ENCODE results near the gene YIPF6.
"Not testable (repeated sequence)": the region's sequence is repeated elsewhere in the genome, so short reads cannot be mapped to it uniquely, and the experiment has no call there.

Gene YIPF6, protein sequence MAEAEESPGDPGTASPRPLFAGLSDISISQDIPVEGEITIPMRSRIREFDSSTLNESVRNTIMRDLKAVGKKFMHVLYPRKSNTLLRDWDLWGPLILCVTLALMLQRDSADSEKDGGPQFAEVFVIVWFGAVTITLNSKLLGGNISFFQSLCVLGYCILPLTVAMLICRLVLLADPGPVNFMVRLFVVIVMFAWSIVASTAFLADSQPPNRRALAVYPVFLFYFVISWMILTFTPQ

DNA sequence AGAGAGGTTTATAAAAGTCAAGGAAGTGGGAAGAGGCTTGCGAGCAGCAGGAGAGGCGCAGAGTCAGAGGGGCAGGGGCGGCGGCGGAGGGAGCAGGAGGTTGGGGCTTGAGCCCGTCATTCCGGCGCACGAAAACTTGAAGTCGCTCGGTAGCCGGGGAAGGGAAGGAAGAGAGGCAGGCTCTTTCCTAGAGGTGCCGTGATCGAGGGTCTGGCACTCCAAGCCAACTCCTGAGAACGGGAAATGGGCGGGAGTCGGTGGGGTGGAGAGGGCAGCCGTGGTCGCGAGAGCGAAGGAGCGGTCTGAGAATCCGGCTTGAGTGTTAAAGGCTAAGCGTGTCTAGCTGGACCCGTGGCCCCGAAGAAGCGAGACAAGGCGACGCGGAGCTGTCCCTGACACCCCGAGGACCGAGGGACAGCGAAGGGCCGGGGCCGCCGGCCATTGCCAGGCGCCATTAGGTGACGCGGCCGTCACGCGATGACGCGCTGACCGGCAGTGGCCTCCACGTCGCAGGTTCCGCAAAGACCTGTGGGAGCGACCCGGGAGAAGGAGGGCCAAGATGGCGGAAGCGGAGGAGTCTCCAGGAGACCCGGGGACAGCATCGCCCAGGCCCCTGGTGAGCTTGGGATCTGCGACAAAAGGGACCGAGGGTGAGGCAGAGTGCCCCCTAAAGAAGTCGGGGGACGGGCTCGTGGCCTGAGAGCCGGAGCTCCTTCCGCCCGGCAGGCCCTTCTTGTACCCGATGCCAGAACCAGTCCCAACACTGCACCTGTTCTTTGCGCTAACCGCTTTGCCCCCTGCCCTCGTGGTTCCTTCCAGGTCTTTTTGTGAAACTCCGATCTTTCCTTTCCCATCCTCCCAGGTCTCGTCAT lies at the start of gene YIPF6:
YIPF6 (plus strand) TSS at position 544 of the 872 bp plus-strand sequence; CDS start at position 560, 16 bp downstream.
- CTCF ChIA-PET: no interaction called here
- no peaks in the 10 kb centered on the region for H3K9me3 Mint-ChIP-seq
- peaks cover 6% of the 10 kb centered on the region for H3K27me3 Mint-ChIP-seq
- peak; percentile 76 for DNase-seq
- H3K4me1 Mint-ChIP-seq: peaks cover 31% of the 10 kb centered on the region
- peak within 1 kb of the TSS; percentile 94 for H3K27ac Mint-ChIP-seq
- peaks cover 8% of the 10 kb centered on the region for H3K36me3 Mint-ChIP-seq
- peak within 1 kb of the TSS; percentile 91 for H3K4me3 Mint-ChIP-seq

GRCh38 chrX:68451720-68452119 lies 47.1 kb upstream of the YIPF6 start:
- H3K36me3 Mint-ChIP-seq: no peaks in the 10 kb centered on the region
- no peaks in the 10 kb centered on the region for H3K9me3 Mint-ChIP-seq
- CTCF ChIA-PET: no interaction called here
- H3K4me1 Mint-ChIP-seq: no peaks in the 10 kb centered on the region
- H3K27me3 Mint-ChIP-seq: peaks cover 3% of the 10 kb centered on the region
- H3K27ac Mint-ChIP-seq: no peak overlapping the region
- DNase-seq: no peak
- H3K4me3 Mint-ChIP-seq: no peak overlapping the region

- no peaks in the 10 kb centered on the region for H3K4me1 Mint-ChIP-seq
- no peaks in the 10 kb centered on the region for H3K36me3 Mint-ChIP-seq
- H3K27me3 Mint-ChIP-seq: no peaks in the 10 kb centered on the region
- no peaks in the 10 kb centered on the region for H3K9me3 Mint-ChIP-seq
- no peak for DNase-seq
- no peak overlapping the region for H3K27ac Mint-ChIP-seq
- H3K4me3 Mint-ChIP-seq: no peak overlapping the region
- CTCF ChIA-PET: no interaction called here
These were observed 44.2 kb upstream of the YIPF6 start for GRCh38 chrX:68454476-68455150.

DNA sequence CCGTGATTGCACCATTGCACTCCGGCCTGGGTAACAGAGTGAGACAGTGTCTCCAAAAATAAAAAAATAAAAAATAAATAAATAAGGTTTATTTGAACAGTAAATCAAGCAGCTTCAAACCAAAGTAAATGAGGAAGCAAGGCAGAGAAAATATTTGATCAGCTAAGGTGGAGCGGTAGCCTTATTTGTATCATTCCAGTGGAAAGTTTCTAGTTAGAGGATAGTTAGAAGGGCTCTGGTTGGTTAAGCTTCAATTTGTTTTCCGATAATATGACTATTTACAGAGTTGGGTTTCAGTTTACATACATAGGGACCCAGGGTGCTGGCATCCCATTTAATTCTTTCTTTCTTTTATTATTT lies 43.7 kb upstream of the YIPF6 start:
- Mint-ChIP-seq H3K36me3 (no peaks in the 10 kb centered on the region), H3K9me3 (no peaks in the 10 kb centered on the region), H3K27ac (no peak overlapping the region), H3K4me1 (no peaks in the 10 kb centered on the region), H3K4me3 (no peak overlapping the region), H3K27me3 (no peaks in the 10 kb centered on the region)
- CTCF ChIA-PET: no interaction called here
- no peak for DNase-seq

GRCh38 chrX:68461093-68461492 lies 37.8 kb upstream of the YIPF6 start:
- H3K27ac Mint-ChIP-seq: no peak overlapping the region
- CTCF ChIA-PET: no interaction called here
- no peaks in the 10 kb centered on the region for H3K9me3 Mint-ChIP-seq
- no peaks in the 10 kb centered on the region for H3K4me1 Mint-ChIP-seq
- no peaks in the 10 kb centered on the region for H3K27me3 Mint-ChIP-seq
- DNase-seq: no peak
- no peak overlapping the region for H3K4me3 Mint-ChIP-seq
- no peaks in the 10 kb centered on the region for H3K36me3 Mint-ChIP-seq

GRCh38 chrX:68461576-68461975 lies 37.3 kb upstream of the YIPF6 start:
- Mint-ChIP-seq H3K4me3 (no peak overlapping the region), H3K27ac (no peak overlapping the region), H3K36me3 (no peaks in the 10 kb centered on the region), H3K9me3 (no peaks in the 10 kb centered on the region), H3K4me1 (no peaks in the 10 kb centered on the region), H3K27me3 (no peaks in the 10 kb centered on the region)
- DNase-seq: no peak
- CTCF ChIA-PET: no interaction called here

DNA sequence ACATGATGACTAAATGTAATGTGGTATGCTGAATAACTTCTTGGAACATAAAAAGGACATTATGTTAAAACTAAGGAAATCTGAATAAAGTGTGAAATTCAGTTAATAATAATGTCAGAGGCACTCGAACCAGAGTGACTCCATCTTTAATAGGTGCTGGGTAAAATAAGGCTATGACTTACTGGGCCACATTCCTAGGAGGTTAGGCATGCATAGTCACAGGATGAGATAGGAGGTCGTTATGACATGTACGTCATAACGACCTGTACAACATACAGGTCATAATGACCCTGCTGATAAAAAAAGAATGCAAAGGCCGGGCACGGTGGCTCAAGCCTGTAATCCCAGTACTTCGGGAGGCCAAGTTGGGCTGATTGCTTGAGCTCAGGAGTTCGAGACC lies 36.7 kb upstream of the YIPF6 start:
- H3K36me3 Mint-ChIP-seq: no peaks in the 10 kb centered on the region
- H3K27ac Mint-ChIP-seq: no peak overlapping the region
- no peaks in the 10 kb centered on the region for H3K27me3 Mint-ChIP-seq

GRCh38 chrX:68462653-68463052 lies 36.2 kb upstream of the YIPF6 start:
- no peaks in the 10 kb centered on the region for H3K4me1 Mint-ChIP-seq
- H3K4me3 Mint-ChIP-seq: no peak overlapping the region
- DNase-seq: peak; percentile 19
- H3K36me3 Mint-ChIP-seq: no peaks in the 10 kb centered on the region
- H3K27me3 Mint-ChIP-seq: no peaks in the 10 kb centered on the region
- no peaks in the 10 kb centered on the region for H3K9me3 Mint-ChIP-seq
- CTCF ChIA-PET: no interaction called here
- no peak overlapping the region for H3K27ac Mint-ChIP-seq

More for the DNA sequence above, 36.7 kb upstream of the YIPF6 start:
- Mint-ChIP-seq H3K4me3 (no peak overlapping the region), H3K9me3 (no peaks in the 10 kb centered on the region), H3K4me1 (no peaks in the 10 kb centered on the region)
- CTCF ChIA-PET: no interaction called here
- no peak for DNase-seq

- Mint-ChIP-seq H3K27me3 (no peaks in the 10 kb centered on the region), H3K4me3 (no peak overlapping the region), H3K36me3 (no peaks in the 10 kb centered on the region), H3K27ac (no peak overlapping the region), H3K9me3 (no peaks in the 10 kb centered on the region), H3K4me1 (no peaks in the 10 kb centered on the region)
- DNase-seq: no peak
- CTCF ChIA-PET: interaction anchor here (0.7 to 1.1 kb wide), 2 partner anchors 267 to 843 kb away, joined by 3 read pairs; no protein-coding TSS in a partner anchor
These were observed 35.0 kb upstream of the YIPF6 start for GRCh38 chrX:68463880-68464279.

DNA sequence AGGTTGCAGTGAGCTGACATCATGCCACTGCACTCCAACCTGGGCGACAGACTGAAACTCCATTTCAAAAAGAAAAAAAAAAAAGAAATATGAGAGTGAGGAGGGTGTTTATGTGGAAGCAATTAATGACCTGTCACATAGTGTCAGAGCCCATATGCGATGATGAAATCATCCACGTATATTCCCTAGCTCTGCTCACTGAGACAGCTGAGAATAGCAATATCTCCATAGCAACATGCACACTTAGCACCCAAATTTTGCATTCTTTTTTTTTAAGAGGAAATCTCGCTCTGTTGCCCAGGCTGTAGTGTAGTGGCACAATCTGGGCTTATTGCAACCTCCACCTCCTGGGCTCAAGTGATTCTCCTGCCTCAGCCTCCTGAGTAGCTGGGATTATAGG lies 34.1 kb upstream of the YIPF6 start:
- no peaks in the 10 kb centered on the region for H3K27me3 Mint-ChIP-seq
- H3K36me3 Mint-ChIP-seq: no peaks in the 10 kb centered on the region
- H3K27ac Mint-ChIP-seq: no peak overlapping the region
- CTCF ChIA-PET: interaction anchor here (0.9 to 1.1 kb wide), 2 partner anchors 10 to 268 kb away, joined by 3 to 4 read pairs; no protein-coding TSS in a partner anchor
- no peaks in the 10 kb centered on the region for H3K9me3 Mint-ChIP-seq
- H3K4me3 Mint-ChIP-seq: no peak overlapping the region
- no peak for DNase-seq
- no peaks in the 10 kb centered on the region for H3K4me1 Mint-ChIP-seq

DNA sequence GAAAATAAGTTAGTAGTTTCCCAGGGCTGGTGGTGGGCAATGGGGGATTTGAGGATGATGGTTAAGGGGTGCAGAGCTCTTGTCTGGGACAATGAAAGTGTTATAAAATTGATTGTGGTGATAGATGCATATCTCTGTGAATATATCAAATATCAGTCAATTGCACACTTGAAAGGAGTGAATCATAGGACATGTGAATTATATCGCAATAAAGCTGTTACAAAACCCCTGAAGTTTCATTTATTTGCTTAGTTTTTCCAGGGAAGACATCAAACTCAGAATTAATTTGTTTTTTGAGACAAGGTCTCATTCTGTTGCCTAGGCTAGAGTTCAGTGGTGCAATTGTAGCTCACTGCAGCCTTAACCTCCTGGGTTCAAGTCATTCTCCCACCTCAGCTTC lies 17.9 kb upstream of the YIPF6 start:
- Mint-ChIP-seq H3K4me1 (no peaks in the 10 kb centered on the region), H3K27me3 (peaks cover 4% of the 10 kb centered on the region)
- CTCF ChIA-PET: no interaction called here

DNA sequence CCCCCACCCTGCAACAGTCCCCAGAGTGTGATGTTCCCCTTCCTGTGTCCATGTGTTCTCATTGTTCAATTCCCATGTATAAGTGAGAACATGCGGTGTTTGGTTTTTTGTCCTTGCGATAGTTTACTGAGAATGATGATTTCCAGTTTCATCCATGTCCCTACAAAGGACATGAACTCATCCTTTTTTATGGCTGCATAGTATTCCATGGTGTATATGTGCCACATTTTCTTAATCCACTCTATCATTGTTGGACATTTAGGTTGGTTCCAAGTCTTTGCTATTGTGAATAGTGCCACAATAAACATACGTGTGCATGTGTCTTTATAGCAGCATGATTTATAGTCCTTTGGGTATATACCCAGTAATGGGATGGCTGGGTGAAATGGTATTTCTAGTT lies 12.7 kb upstream of the YIPF6 start:
- H3K36me3 Mint-ChIP-seq, H3K4me1 Mint-ChIP-seq, H3K4me3 Mint-ChIP-seq, H3K9me3 Mint-ChIP-seq, H3K27ac Mint-ChIP-seq, H3K27me3 Mint-ChIP-seq, CTCF ChIA-PET, DNase-seq: not testable (repeated sequence)

More for the DNA sequence above, 17.9 kb upstream of the YIPF6 start:
- Mint-ChIP-seq H3K9me3 (no peaks in the 10 kb centered on the region), H3K4me3 (no peak overlapping the region), H3K36me3 (no peaks in the 10 kb centered on the region), H3K27ac (no peak overlapping the region)
- DNase-seq: no peak

DNA sequence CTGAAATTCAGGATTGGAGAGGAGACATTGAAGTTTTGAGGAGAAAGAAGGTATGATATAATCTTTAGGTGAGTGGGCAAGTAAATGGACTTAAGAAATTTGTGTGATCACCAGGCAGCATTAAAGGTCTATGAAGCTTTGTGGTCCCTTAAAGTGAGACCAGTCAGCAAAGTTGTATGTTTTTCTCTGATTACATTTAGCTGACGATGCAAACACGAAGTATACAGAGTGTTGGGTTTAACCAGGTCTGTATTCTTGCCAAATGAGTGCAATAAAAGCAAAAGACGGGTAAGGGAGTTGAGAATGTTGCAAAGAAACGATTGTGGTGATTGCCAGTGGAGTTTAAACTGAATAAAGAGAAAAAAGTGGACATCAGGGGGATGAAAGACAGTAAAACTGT lies 11.6 kb upstream of the YIPF6 start:
- H3K36me3 Mint-ChIP-seq: no peaks in the 10 kb centered on the region
- CTCF ChIA-PET: no interaction called here
- no peaks in the 10 kb centered on the region for H3K9me3 Mint-ChIP-seq
- H3K27ac Mint-ChIP-seq: no peak overlapping the region
- no peak for DNase-seq
- H3K4me1 Mint-ChIP-seq: no peaks in the 10 kb centered on the region
- no peak overlapping the region for H3K4me3 Mint-ChIP-seq
- H3K27me3 Mint-ChIP-seq: peaks cover 4% of the 10 kb centered on the region

DNA sequence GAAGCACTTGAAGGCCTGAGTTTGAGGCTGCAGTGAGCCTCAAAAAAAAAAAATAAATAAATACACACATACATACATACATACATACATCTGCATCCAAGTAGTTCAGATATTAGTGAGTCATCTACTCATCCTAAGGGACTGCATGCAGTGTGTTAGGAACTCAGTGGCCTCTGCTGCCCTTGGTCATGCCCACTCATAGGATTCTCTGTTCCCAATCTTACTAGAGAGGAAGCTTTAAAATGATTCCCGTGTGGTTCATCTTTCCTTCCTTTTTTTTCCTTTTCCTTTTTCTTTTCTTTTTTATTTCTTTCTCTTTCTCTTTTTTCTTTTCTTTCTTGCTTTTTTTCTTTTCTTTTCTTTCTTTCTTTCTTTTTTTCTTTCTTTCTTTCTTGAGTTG lies 10.9 kb upstream of the YIPF6 start:
- Mint-ChIP-seq H3K27ac (no peak overlapping the region), H3K4me1 (no peaks in the 10 kb centered on the region), H3K9me3 (no peaks in the 10 kb centered on the region), H3K27me3 (peaks cover 4% of the 10 kb centered on the region), H3K4me3 (no peak overlapping the region), H3K36me3 (no peaks in the 10 kb centered on the region)
- DNase-seq: no peak
- CTCF ChIA-PET: no interaction called here

- Mint-ChIP-seq H3K4me1 (no peaks in the 10 kb centered on the region), H3K27ac (no peak overlapping the region), H3K27me3 (peaks cover 4% of the 10 kb centered on the region), H3K36me3 (no peaks in the 10 kb centered on the region), H3K4me3 (no peak overlapping the region), H3K9me3 (no peaks in the 10 kb centered on the region)
- CTCF ChIA-PET: no interaction called here
- no peak for DNase-seq
These were observed 10.2 kb upstream of the YIPF6 start for GRCh38 chrX:68488657-68489056.
